Activated T-helper 17 cell treated with anti-CD3 and anti-CD28 coated beads, Interleukin-2, amount 50 U/mL, for 72 hours (primary cell): ENCODE results near the gene TUBB2A. TPM values are rescaled to one million over a fixed set of nuclear protein-coding genes. Genes with fewer than 3 reads are reported as not detected.
A peak's percentile ranks its signal among the peaks of the same experiment; 100 is the strongest.
"Not testable (repeated sequence)": the region's sequence is repeated elsewhere in the genome, so short reads cannot be mapped to it uniquely, and the experiment has no call there.

Source experiments
- ATAC-seq: fragments of 150-1000 bp; cut with Tn5 transposase; replicated peaks from 2 replicates; pipeline ENCODE4 v1.10.0; 2021; ENCODE audit warnings: mild to moderate bottlenecking, moderate library complexity
- H3K27ac Mint-ChIP-seq: one replicate; pipeline ENCODE4 v1.8.0; 2022; ENCODE audit warnings: mixed read lengths
- H3K27me3 Mint-ChIP-seq: one replicate; pipeline ENCODE4 v1.8.0; 2022; ENCODE audit warnings: mixed read lengths
- H3K36me3 Mint-ChIP-seq: one replicate; pipeline ENCODE4 v1.8.0; 2022; ENCODE audit warnings: low read depth, mild to moderate bottlenecking, mixed read lengths
- H3K4me1 Mint-ChIP-seq: one replicate; pipeline ENCODE4 v1.8.0; 2022; ENCODE audit warnings: mixed read lengths
- H3K4me3 Mint-ChIP-seq: one replicate; pipeline ENCODE4 v1.8.0; 2022; ENCODE audit warnings: mild to moderate bottlenecking, mixed read lengths
- H3K9me3 Mint-ChIP-seq: one replicate; pipeline ENCODE4 v1.8.0; 2022; ENCODE audit warnings: mixed read lengths
- total RNA-seq, 2 donors: library from RNA; stranded (reverse); gene quantifications; one replicate each; pipeline ENCODE4 v1.2.3, GENCODE V29; 2022

The TUBB2A gene
- total RNA-seq: 1 to 10 TPM; 2.8 to 6.0 TPM

DNA sequence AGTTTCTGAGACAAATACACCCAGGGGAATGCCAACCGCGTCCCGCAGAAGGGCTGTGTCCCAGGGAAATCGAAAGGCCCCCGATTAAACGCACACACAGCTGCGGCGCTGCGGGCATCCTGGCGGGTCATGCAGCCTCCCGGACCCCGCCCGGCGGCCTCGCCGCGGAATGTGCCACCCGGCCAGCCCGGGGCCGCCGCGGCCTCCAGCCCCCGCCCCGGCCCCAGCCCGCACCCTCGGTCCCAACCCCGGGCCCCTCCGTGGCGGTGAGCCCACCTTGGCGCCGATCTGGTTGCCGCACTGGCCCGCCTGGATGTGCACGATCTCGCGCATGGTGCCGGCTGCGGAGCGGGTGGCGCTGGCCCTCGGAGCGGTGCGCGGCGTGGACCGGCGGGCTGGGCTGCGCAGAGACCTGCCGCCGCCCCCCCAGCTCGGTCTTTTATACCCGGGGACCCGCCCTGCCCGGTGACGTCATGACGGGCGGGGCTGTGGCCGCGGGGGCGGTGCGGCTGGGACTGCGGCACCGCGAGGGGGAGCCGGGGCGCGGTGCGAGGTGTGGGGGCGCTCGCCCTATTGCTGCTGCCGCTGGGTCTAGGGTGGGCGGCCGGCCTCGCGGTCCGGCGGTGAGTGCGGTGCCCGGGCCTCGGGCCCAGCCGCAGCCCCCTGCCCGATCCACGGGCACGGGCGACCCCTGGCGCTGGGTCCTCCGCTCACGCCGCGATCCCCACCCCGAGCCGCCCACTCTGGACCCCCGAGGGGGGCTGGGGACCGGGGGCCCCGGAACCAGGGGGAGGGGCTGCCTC, at the start of gene TUBB2A:
TUBB2A (minus strand) TSS at position 414 of the 803 bp plus-strand sequence; CDS start at position 333, 81 bp downstream.
- Mint-ChIP-seq H3K4me1 (peaks cover 17% of the 10 kb centered on the region), H3K27me3 (peaks cover 4% of the 10 kb centered on the region), H3K36me3 (peaks cover 12% of the 10 kb centered on the region), H3K9me3 (no peaks in the 10 kb centered on the region), H3K4me3 (peak within 1 kb of the TSS; percentile 78), H3K27ac (peak within 1 kb of the TSS; percentile 56)
- peak; percentile 78 for ATAC-seq

DNA sequence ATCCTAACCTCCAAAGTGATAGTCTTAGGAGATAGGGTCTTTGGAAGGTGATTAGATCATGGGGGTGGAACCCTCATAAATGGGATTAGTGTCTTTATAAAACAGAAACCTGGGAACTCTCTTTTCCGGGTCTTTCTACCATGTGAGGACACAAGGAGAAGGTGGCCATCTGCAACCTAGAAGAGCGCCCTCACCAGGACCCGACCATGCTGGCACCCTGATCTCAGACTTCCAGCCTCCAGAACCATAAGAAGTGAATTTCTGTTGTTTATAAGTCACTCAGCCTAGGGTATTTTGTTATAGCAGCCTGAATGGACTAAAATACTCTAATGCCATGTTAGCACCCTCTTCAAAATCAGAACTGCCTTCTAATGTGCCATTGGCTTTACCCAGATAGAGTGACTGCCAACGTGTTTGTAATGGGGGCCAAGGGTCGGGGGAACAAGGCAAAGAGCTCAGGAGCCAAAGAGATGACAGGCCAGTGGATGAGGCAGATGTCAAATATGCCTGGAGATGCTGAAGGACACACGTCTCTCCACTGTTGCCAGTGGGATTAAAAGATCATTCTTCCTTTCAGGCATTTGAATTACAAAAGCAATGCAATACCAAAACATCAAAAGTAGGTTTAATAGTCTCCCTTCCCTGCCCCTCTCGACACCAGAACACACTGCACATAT, 49.1 kb upstream of the TUBB2A start:
- Mint-ChIP-seq H3K27ac (no peak overlapping the region), H3K27me3 (peaks cover 7% of the 10 kb centered on the region), H3K36me3 (no peaks in the 10 kb centered on the region), H3K4me3 (no peak overlapping the region), H3K9me3 (peaks cover 5% of the 10 kb centered on the region), H3K4me1 (peaks cover 26% of the 10 kb centered on the region)
- no peak for ATAC-seq

DNA sequence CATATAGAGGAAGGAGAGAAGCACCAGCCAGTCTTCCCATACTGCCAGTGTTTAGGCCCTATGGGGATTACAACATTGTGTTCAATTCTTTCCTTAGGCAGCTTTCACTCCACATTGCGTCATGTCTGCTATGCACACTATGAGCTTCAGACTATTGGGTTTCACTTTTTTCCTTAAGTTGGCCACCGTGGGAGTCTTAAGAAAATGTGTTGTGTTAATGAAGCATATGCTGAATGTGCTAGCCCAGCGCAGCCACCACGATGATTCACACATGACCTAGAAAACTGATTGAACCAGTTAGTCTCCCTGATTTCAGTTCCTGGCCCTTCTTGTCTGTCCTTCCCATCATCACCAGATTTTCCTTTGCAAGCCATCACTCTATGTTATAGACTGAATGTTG, 48.6 kb upstream of the TUBB2A start:
- H3K4me3 Mint-ChIP-seq: no peak overlapping the region
- H3K4me1 Mint-ChIP-seq: peaks cover 26% of the 10 kb centered on the region
- H3K27me3 Mint-ChIP-seq: peaks cover 7% of the 10 kb centered on the region
- ATAC-seq: no peak
- H3K9me3 Mint-ChIP-seq: peaks cover 5% of the 10 kb centered on the region
- H3K36me3 Mint-ChIP-seq: no peaks in the 10 kb centered on the region
- no peak overlapping the region for H3K27ac Mint-ChIP-seq

DNA sequence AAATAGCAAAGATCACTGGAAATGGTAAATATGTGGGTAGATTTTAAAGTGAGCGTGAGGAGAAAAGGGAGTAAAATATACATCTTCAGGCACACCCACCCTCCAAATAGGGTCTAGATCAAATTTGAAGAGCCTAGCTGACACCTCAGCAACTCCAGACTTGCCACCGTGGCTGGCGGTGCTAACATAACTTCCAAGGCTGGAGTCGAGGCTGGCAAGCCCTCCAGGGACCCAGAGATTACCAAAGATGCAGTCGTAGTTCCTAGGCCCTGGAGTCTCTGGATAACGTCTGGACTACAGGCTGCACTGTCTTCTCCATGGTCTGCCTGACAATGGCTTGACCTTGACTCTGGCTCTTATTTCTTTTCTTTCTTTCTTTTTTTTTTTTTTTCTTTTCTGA, 47.6 kb upstream of the TUBB2A start:
- Mint-ChIP-seq H3K4me1 (peaks cover 23% of the 10 kb centered on the region), H3K27ac (no peak overlapping the region), H3K4me3 (no peak overlapping the region), H3K27me3 (peaks cover 7% of the 10 kb centered on the region), H3K36me3 (no peaks in the 10 kb centered on the region), H3K9me3 (peaks cover 5% of the 10 kb centered on the region)
- no peak for ATAC-seq

DNA sequence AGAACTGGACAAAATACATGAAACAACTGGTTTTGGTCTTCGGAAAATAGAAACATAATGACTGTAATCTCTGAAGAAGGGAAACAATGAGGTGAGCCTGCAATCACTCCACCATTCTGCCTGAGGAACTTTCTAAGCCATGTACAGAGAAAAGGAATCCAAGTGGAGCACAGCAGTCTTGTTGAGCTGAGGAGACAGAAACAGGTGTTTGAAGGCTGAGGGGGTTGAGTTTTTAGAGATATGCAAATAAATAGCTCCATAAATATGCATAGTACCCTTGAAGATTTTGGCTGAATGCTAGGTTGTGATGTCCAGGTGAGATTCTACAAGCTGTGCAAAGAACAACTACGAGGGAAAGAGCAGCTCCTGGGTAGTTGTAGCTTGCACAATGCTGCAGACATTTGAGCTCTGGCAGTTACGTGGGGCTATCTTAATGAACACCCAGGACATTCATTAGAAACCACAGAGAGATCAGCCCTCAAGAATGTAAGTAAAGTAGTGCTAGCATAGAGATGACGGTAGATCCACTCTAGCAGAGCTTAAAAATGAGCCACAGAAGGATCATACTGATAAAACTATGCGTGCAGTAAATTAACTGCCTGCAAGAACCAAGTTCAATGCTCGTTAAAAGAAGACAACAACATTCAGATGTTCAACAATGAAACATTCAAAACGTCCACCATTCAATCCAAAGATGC, 45.8 kb upstream of the TUBB2A start:
- H3K9me3 Mint-ChIP-seq: peaks cover 5% of the 10 kb centered on the region
- H3K27me3 Mint-ChIP-seq: peaks cover 7% of the 10 kb centered on the region
- peaks cover 9% of the 10 kb centered on the region for H3K4me1 Mint-ChIP-seq
- no peak overlapping the region for H3K4me3 Mint-ChIP-seq
- no peaks in the 10 kb centered on the region for H3K36me3 Mint-ChIP-seq
- no peak overlapping the region for H3K27ac Mint-ChIP-seq
- ATAC-seq: no peak

DNA sequence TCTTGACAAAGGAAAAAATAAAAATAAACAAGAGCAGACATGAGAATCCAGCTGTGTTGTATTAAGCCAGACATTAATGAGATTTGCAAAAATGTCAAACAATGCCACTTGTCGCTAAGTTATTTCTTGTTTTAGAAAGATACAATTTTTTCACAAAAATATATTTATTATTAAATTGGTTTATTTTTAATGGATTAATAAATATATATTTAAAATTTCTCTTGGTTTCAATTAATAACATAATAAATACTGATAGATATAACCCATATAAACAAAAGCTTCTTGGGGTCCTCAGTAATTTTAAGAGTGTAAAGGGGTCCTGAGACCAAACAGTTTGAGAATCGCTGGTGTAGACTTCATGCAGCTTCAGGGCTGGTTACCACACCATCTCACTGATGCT, 44.0 kb upstream of the TUBB2A start:
- H3K27me3 Mint-ChIP-seq: peaks cover 7% of the 10 kb centered on the region
- H3K9me3 Mint-ChIP-seq: peaks cover 5% of the 10 kb centered on the region
- peaks cover 6% of the 10 kb centered on the region for H3K4me1 Mint-ChIP-seq
- H3K27ac Mint-ChIP-seq: no peak overlapping the region
- H3K4me3 Mint-ChIP-seq: no peak overlapping the region
- no peaks in the 10 kb centered on the region for H3K36me3 Mint-ChIP-seq
- ATAC-seq: no peak

DNA sequence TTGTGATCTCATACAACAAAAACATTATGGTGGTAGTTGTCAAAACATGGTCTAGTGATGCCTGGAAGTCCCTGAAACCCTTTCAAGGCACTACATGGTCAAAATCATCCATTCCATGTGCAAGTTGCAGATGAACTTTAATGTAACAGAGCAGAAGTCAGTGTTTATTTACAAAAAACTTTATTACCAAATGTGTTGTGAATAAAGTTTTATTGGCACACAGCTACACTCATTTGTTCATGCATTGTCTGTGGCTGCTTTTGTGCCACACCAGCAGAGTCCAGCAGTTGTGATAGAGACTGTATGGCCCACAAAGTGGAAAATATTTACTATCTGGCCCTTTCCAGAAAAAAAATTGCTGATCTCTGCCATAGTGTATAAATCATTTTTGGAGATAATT, 43.3 kb upstream of the TUBB2A start:
- no peak overlapping the region for H3K27ac Mint-ChIP-seq
- H3K27me3 Mint-ChIP-seq: peaks cover 7% of the 10 kb centered on the region
- no peak overlapping the region for H3K4me3 Mint-ChIP-seq
- no peaks in the 10 kb centered on the region for H3K36me3 Mint-ChIP-seq
- peaks cover under 1% of the 10 kb centered on the region for H3K4me1 Mint-ChIP-seq
- no peak for ATAC-seq
- H3K9me3 Mint-ChIP-seq: peaks cover 5% of the 10 kb centered on the region

DNA sequence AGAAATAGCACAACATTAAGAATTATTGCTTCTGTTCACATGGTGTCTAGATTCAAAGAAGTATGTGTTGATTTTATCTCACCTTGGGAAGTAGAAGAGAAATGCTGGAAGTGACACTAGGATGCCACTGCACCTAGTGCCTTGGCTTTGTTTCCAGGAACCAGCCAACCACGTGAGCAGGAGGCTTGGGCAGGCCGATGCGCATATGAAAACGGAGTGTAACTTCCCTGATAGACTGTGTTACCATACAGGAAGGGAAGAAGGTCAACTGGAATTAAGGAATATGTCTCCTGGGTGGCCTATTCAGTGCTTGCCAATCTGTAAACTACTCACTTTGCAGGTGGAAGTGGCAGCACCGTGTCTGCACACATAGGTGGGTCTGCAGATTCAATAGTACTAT, 42.0 kb upstream of the TUBB2A start:
- no peaks in the 10 kb centered on the region for H3K36me3 Mint-ChIP-seq
- ATAC-seq: no peak

DNA sequence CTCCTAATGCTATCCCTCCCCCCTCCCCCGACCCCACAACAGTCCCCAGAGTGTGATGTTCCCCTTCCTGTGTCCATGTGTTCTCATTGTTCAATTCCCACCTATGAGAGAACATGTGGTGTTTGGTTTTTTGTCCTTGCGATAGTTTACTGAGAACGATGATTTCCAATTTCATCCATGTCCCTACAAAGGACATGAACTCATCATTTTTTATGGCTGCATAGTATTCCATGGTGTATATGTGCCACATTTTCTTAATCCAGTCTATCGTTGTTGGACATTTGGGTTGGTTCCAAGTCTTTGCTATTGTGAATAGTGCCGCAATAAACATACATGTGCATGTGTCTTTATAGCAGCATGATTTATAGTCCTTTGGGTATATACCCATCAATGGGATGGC, 40.4 kb upstream of the TUBB2A start:
- H3K9me3 Mint-ChIP-seq, H3K4me1 Mint-ChIP-seq, H3K4me3 Mint-ChIP-seq, H3K27me3 Mint-ChIP-seq, H3K27ac Mint-ChIP-seq, H3K36me3 Mint-ChIP-seq, ATAC-seq: not testable (repeated sequence)

More for the DNA sequence above, 42.0 kb upstream of the TUBB2A start:
- Mint-ChIP-seq H3K9me3 (peaks cover 3% of the 10 kb centered on the region), H3K27me3 (peaks cover 7% of the 10 kb centered on the region), H3K4me3 (no peak overlapping the region), H3K4me1 (no peaks in the 10 kb centered on the region), H3K27ac (no peak overlapping the region)

DNA sequence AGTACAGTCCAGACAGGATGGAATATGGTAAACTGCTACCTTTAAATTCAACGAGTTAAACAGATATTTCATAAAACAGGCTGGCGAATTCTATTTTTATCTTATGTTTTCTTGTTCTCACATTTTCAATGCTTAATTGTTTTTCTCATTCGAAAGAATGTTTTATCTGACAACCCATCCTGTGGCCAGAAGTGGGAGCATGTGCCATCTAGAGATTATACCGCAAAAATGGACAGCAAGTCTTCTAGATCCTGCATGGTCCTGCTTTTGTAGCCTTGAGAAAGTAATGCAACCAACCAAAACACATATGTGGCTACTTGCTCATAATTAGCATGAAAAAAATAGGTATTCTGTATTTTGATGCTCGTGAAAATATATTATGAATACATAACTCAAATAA, 39.4 kb upstream of the TUBB2A start:
- no peak overlapping the region for H3K4me3 Mint-ChIP-seq
- H3K27me3 Mint-ChIP-seq: no peaks in the 10 kb centered on the region
- ATAC-seq: no peak
- H3K9me3 Mint-ChIP-seq: no peaks in the 10 kb centered on the region
- no peak overlapping the region for H3K27ac Mint-ChIP-seq
- no peaks in the 10 kb centered on the region for H3K36me3 Mint-ChIP-seq
- no peaks in the 10 kb centered on the region for H3K4me1 Mint-ChIP-seq

DNA sequence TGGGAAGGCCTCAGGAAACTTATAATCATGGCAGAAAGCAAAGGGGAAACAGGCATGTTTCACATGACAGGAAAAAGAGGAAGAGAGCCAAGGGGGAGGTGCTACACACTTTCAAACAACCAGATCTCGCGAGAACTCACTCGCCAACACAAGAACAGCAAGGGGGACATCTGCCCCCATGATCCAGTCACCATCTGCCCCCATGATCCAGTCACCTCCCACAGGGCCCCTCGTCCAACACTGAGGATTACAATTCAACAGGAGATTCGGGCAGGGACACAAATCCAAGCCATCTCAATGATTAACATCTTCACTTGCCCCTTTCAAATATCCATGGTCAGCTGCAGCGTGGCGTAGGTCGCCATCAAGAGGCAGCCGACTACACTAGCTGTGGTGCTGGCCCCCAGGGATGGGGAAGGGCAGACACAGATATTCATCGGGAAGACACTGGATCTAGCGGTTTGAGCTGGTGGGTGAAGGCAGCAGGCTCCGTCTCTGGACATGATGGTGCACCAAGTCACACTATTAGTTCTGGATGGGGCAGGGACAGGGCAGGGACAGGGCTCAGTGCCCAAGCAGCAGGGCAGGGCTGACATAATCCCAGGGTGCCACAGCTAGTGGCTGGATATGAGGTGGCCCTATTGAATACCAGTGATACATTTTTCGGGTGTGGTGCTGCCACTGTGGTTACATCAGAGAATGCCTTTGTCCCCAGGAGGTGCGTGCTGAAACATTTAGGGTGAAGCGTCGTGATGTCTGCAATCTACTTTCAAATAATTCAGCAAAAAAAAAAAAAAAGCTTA, 38.6 kb upstream of the TUBB2A start:
- no peaks in the 10 kb centered on the region for H3K4me1 Mint-ChIP-seq
- no peak overlapping the region for H3K27ac Mint-ChIP-seq
- H3K27me3 Mint-ChIP-seq: no peaks in the 10 kb centered on the region
- H3K9me3 Mint-ChIP-seq: no peaks in the 10 kb centered on the region
- H3K36me3 Mint-ChIP-seq: no peaks in the 10 kb centered on the region
- H3K4me3 Mint-ChIP-seq: no peak overlapping the region
- no peak for ATAC-seq

DNA sequence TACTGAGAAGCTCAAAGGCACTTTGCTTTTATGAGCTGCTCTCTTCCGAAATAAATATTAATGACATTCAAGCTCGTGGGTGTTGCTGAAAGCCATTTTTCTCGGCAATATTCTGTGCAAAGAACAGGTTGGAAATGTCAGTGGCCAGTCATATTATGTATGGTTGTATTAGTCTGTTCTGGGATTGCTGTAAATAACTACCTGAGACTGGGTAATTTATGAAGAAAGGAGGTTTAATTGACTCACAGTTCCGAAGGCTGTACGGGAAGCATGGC, 38.0 kb upstream of the TUBB2A start:
- H3K4me1 Mint-ChIP-seq: no peaks in the 10 kb centered on the region
- H3K27ac Mint-ChIP-seq: no peak overlapping the region
- no peak overlapping the region for H3K4me3 Mint-ChIP-seq
- no peaks in the 10 kb centered on the region for H3K36me3 Mint-ChIP-seq
- H3K27me3 Mint-ChIP-seq: no peaks in the 10 kb centered on the region
- no peaks in the 10 kb centered on the region for H3K9me3 Mint-ChIP-seq
- ATAC-seq: no peak

DNA sequence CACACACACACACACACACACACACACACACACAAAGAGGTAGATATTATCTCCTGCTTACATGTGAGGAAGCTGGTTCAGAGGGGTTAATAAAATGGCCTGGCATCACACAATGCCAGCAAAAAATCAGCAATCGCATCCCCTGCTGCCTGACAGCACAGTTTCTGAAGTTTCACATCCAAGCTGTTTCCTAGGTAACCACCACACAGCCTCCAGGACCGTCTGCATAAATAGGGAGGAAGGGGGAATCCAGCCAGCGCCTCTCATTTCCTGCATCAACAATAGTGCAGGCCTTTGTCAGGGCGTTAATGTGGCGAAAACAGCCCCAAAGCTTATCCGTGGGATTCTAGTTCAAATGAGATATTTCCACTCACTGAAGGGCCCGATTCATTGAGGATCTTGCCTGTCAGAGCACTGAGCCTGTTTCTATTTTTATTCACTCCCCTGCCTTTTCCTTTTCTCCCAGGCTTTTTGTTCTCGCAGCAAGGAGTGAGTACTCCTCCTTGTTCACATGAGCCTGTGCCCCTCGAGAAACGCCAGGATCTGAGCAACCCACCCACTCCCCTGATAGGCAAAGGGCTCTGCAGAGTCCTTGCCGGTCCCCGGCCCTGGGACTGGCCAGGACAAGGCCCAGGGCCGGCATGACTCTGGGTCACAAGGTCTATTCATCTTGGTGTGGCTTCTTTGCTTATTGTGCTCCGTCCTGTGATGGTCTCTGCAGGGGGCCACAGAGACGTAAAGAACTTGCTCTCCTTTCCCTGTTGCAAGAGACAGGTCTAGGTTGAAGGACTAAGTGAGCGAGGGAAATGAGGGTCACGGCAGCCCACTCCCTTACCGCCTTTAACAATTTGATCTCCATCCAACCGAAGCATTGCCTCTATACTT, 37.4 kb upstream of the TUBB2A start:
- Mint-ChIP-seq H3K27ac (no peak overlapping the region), H3K27me3 (no peaks in the 10 kb centered on the region), H3K9me3 (no peaks in the 10 kb centered on the region), H3K4me1 (no peaks in the 10 kb centered on the region), H3K4me3 (no peak overlapping the region), H3K36me3 (no peaks in the 10 kb centered on the region)
- peak; percentile 86 for ATAC-seq
